OCI-LY1 (cell line): Measurements from ENCODE around the gene ZCCHC3.

ENCODE experiments used
- H2AFZ ChIP-seq: fragments of 200-600 bp; sonication (generic), shearing (Covaris generic); 2 replicates; pipeline ENCODE4 v1.6.0; 2014; ENCODE audit warnings: antibody characterized with exemption, mild to moderate bottlenecking, low read length
- H3F3A ChIP-seq: fragments of 200-600 bp; sonication (generic), shearing (Covaris generic); 2 replicates; pipeline ENCODE4 v1.6.0; 2014; ENCODE audit warnings: mild to moderate bottlenecking, antibody characterized with exemption, low read length, moderate library complexity; ENCODE audit not compliant: insufficient read depth
- H3K27ac ChIP-seq: fragments of 200-600 bp; sonication (generic); 2 replicates; pipeline ENCODE4 v1.5.1; 2014; ENCODE audit warnings: low read length, mixed run types, mild to moderate bottlenecking, low read depth; ENCODE audit not compliant: poor library complexity, severe bottlenecking
- H3K27me3 ChIP-seq: fragments of 200-600 bp; sonication (generic); 2 replicates; pipeline ENCODE4 v1.6.0; 2014; ENCODE audit warnings: antibody characterized with exemption, mild to moderate bottlenecking, low read length, moderate library complexity; ENCODE audit not compliant: insufficient read depth
- H3K36me3 ChIP-seq: fragments of 200-600 bp; sonication (generic); 2 replicates; pipeline ENCODE4 v1.6.1; 2014; ENCODE audit warnings: mild to moderate bottlenecking, antibody characterized with exemption, low read length, moderate library complexity, mixed read lengths; ENCODE audit not compliant: insufficient read depth
- H3K4me1 ChIP-seq: fragments of 200-600 bp; sonication (generic); 2 replicates; pipeline ENCODE4 v1.5.1; 2014; ENCODE audit warnings: mild to moderate bottlenecking, low read length, moderate library complexity; ENCODE audit not compliant: insufficient read depth, severe bottlenecking
- H3K4me2 ChIP-seq: fragments of 200-600 bp; sonication (generic), shearing (Covaris generic); 2 replicates; pipeline ENCODE4 v1.6.1; 2014; ENCODE audit warnings: low read length
- H3K4me3 ChIP-seq: fragments of 200-600 bp; sonication (generic); 2 replicates; pipeline ENCODE4 v1.5.1; 2014; ENCODE audit warnings: low read length, low read depth, mild to moderate bottlenecking, mixed read lengths; ENCODE audit not compliant: poor library complexity, severe bottlenecking
- H3K79me2 ChIP-seq: fragments of 200-600 bp; shearing (Covaris generic); 2 replicates; pipeline ENCODE4 v1.6.1; 2016; ENCODE audit warnings: mixed run types, low read length, mixed read lengths; ENCODE audit not compliant: insufficient read depth
- H3K9ac ChIP-seq: fragments of 200-600 bp; sonication (generic), shearing (Covaris generic); 2 replicates; pipeline ENCODE4 v1.6.1; 2014; ENCODE audit warnings: mild to moderate bottlenecking, low read length, mixed read lengths
- H3K9me2 ChIP-seq: fragments of 200-600 bp; sonication (generic), shearing (Covaris generic); 2 replicates; pipeline ENCODE4 v1.6.1; 2014; ENCODE audit warnings: low read depth, mild to moderate bottlenecking, low read length, mixed read lengths
- H3K9me3 ChIP-seq: fragments of 200-600 bp; shearing (Covaris generic); 2 replicates; pipeline ENCODE4 v1.6.1; 2014; ENCODE audit warnings: low read length, mixed read lengths
- H4K20me1 ChIP-seq: fragments of 200-600 bp; sonication (generic), shearing (Covaris generic); 2 replicates; pipeline ENCODE4 v1.6.0; 2016; ENCODE audit warnings: mild to moderate bottlenecking, low read length; ENCODE audit not compliant: insufficient read depth
- CTCF ChIP-seq: fragments of 200-600 bp; sonication (generic), shearing (Covaris generic); IDR thresholded peaks from 2 replicates; pipeline ENCODE4 v1.5.1; 2017; ENCODE audit warnings: mild to moderate bottlenecking, antibody characterized with exemption, low read length, moderate library complexity, mixed read lengths
- EZH2 ChIP-seq: fragments of 200-600 bp; sonication (generic), shearing (Covaris generic); IDR thresholded peaks from 2 replicates; pipeline ENCODE4 v1.8.0; 2017; ENCODE audit warnings: borderline replicate concordance, mixed run types, mild to moderate bottlenecking, antibody characterized with exemption, low read length, moderate library complexity, mixed read lengths

ZCCHC3 gene

GRCh38 chr20:309841-310644 lies 12.7 kb downstream of the ZCCHC3 start:
- Histone ChIP-seq H3K36me3 (no peaks in the 10 kb centered on the region), H3F3A (no peaks in the 10 kb centered on the region), H3K4me2 (peak overlapping the region; percentile 62), H3K27ac (no peak overlapping the region), H3K9ac (no peak overlapping the region; the same call in 1 of the 2 replicates), H3K4me1 (peaks cover 16% of the 10 kb centered on the region), H3K27me3 (no peaks in the 10 kb centered on the region), H3K4me3 (peak overlapping the region; percentile 55), H3K79me2 (no peaks in the 10 kb centered on the region), H3K9me2 (no peaks in the 10 kb centered on the region), H2AFZ (no peak overlapping the region), H3K9me3 (no peaks in the 10 kb centered on the region), H4K20me1 (no peaks in the 10 kb centered on the region)
- TF ChIP-seq EZH2, result no peak
- no peak for TF ChIP-seq CTCF

GRCh38 chr20:310645-311044 lies 13.3 kb downstream of the ZCCHC3 start:
- no peak overlapping the region for H3K27ac ChIP-seq
- no peak overlapping the region for H3K9ac ChIP-seq
- no peaks in the 10 kb centered on the region for H3K9me2 ChIP-seq
- H2AFZ ChIP-seq, result peak overlapping the region; percentile 84; the same call in 1 of the 2 replicates
- TF ChIP-seq EZH2 (no peak), CTCF (no peak)
- peak overlapping the region; percentile 55 for H3K4me3 ChIP-seq
- H3K4me1 ChIP-seq, result peaks cover 16% of the 10 kb centered on the region
- H3K79me2 ChIP-seq, result no peaks in the 10 kb centered on the region
- H3K9me3 ChIP-seq, result no peaks in the 10 kb centered on the region
- H4K20me1 ChIP-seq, result no peaks in the 10 kb centered on the region
- no peaks in the 10 kb centered on the region for H3K27me3 ChIP-seq
- no peaks in the 10 kb centered on the region for H3K36me3 ChIP-seq
- peak overlapping the region; percentile 62 for H3K4me2 ChIP-seq
- H3F3A ChIP-seq, result no peaks in the 10 kb centered on the region

GRCh38 chr20:311609-312008 lies 14.2 kb downstream of the ZCCHC3 start:
- Histone ChIP-seq H3K27ac (no peak overlapping the region), H3K9me2 (no peaks in the 10 kb centered on the region), H3K4me3 (no peak overlapping the region), H3K4me1 (peaks cover 16% of the 10 kb centered on the region), H3K4me2 (no peak overlapping the region), H3K9ac (no peak overlapping the region), H4K20me1 (no peaks in the 10 kb centered on the region), H3K36me3 (no peaks in the 10 kb centered on the region), H3F3A (no peaks in the 10 kb centered on the region), H3K27me3 (no peaks in the 10 kb centered on the region), H3K79me2 (no peaks in the 10 kb centered on the region), H2AFZ (no peak overlapping the region), H3K9me3 (no peaks in the 10 kb centered on the region)
- TF ChIP-seq CTCF (no peak), EZH2 (no peak)
